Omental fat pad (tissue), 4 donors: ENCODE data around the gene MYOZ3. TPM values are rescaled to one million over a fixed set of nuclear protein-coding genes. Genes with fewer than 3 reads are reported as not detected.
A peak's percentile ranks its signal among the peaks of the same experiment; 100 is the strongest.

ENCODE experiments used
- ATAC-seq: fragments of 150-250 bp; one replicate; pipeline ENCODE4 v1.9.1; 2016; ENCODE audit warnings: mild to moderate bottlenecking, moderate library complexity; ENCODE audit not compliant: low FRiP score
- DNase-seq: peaks from one replicate; pipeline ENCODE4 v3.0.0-alpha.2; 2019; ENCODE audit warnings: low spot score
- CTCF ChIP-seq, 3 donors: fragments of 450-650 bp; IDR thresholded peaks; one replicate each; pipeline ENCODE4 v1.5.1; 2016 to 2017; ENCODE audit warnings: antibody characterized with exemption in 3 of 3, mild to moderate bottlenecking in 3 of 3, moderate library complexity in 2 of 3
- total RNA-seq, 4 donors: library from RNA; depleted of rRNA; stranded (reverse); fragments of >200 nt; gene quantifications; one replicate each; pipeline ENCODE4 v1.1.0, GENCODE V29; 2016

The MYOZ3 gene
- total RNA-seq, 4 donors from 2014 or later: 0.28 to 1.7 (median 0.56) TPM; not detected in 1

GRCh38 chr5:150639377-150639692, 21.7 kb upstream of the MYOZ3 start:
- DNase-seq: no peak
- no peak for ATAC-seq
- no peak for TF ChIP-seq CTCF (IDR thresholded peaks at IDR 0.05)

- no peak for TF ChIP-seq CTCF (IDR thresholded peaks at IDR 0.05)
- ATAC-seq (no peak), DNase-seq (no peak)
These were observed 21.3 kb upstream of the MYOZ3 start for GRCh38 chr5:150639751-150640150.

GRCh38 chr5:150640311-150641005, 20.6 kb upstream of the MYOZ3 start, which contains the start of gene SYNPO:
Gene SYNPO, plus strand, starts transcription at chr5:150640660. Its CDS starts 7,616 bp downstream, at chr5:150648276.
- TF ChIP-seq CTCF (IDR thresholded peaks at IDR 0.05): no peak
- peak; percentile 52 for DNase-seq
- peak; percentile 73 for ATAC-seq

GRCh38 chr5:150641006-150641570, 20.0 kb upstream of the MYOZ3 start:
- DNase-seq (peak; percentile 66), ATAC-seq (peak; percentile 77)
- no peak for TF ChIP-seq CTCF (IDR thresholded peaks at IDR 0.05)

GRCh38 chr5:150641824-150642566, 19.1 kb upstream of the MYOZ3 start:
- DNase-seq: no peak
- ATAC-seq: no peak
- no peak for TF ChIP-seq CTCF (IDR thresholded peaks at IDR 0.05)

GRCh38 chr5:150642567-150642927, 18.5 kb upstream of the MYOZ3 start:
- ATAC-seq (peak; percentile 52), DNase-seq (no peak)
- no peak for TF ChIP-seq CTCF (IDR thresholded peaks at IDR 0.05)
